HepG2 (cell line): ENCODE data around the gene JMJD8. TPM values are rescaled to one million over a fixed set of nuclear protein-coding genes. Genes with fewer than 3 reads are reported as not detected.

Source experiments
- CHD4 ChIP-seq: fragments of 200-600 bp; sonication (generic); IDR thresholded peaks from 2 replicates; pipeline ENCODE4 v1.7.0; 2017; ENCODE audit warnings: mild to moderate bottlenecking, low read length, borderline replicate concordance
- CREB3 ChIP-seq: sonication (generic); formaldehyde crosslinking; IDR thresholded peaks from 2 replicates; pipeline ENCODE4 v1.5.0; 2020; ENCODE audit warnings: missing genetic modification reagents
- HES4 ChIP-seq: sonication (generic); formaldehyde crosslinking; IDR thresholded peaks from 2 replicates; pipeline ENCODE4 v1.9.0; 2021; ENCODE audit warnings: mild to moderate bottlenecking, missing genetic modification reagents, borderline replicate concordance
- HNRNPL ChIP-seq: fragments of 200-400 bp; formaldehyde crosslinking; IDR thresholded peaks from 2 replicates; pipeline ENCODE4 v1.6.1; 2017; ENCODE audit warnings: mild to moderate bottlenecking, low read depth, low read length
- KDM2A ChIP-seq: sonication (generic); formaldehyde crosslinking; IDR thresholded peaks from 2 replicates; pipeline ENCODE4 v1.4.0; 2020; ENCODE audit warnings: low read depth, missing genetic modification reagents, borderline replicate concordance
- KDM5A ChIP-seq: fragments of 200-600 bp; sonication (generic); IDR thresholded peaks from 2 replicates; pipeline ENCODE4 v1.7.0; 2018; ENCODE audit warnings: antibody characterized with exemption, mild to moderate bottlenecking, low read length, borderline replicate concordance
- KLF6 ChIP-seq: IDR thresholded peaks from 2 replicates; pipeline ENCODE4 v1.8.0; 2016; ENCODE audit warnings: missing biosample characterization, missing genetic modification reagents
- KLF9 ChIP-seq: IDR thresholded peaks from 2 replicates; pipeline ENCODE4 v1.6.1; 2016; ENCODE audit warnings: low read depth
- SRSF4 ChIP-seq: fragments of 200-400 bp; formaldehyde crosslinking; IDR thresholded peaks from one replicate; pipeline ENCODE4 v1.6.1; 2018; ENCODE audit warnings: mild to moderate bottlenecking, low read depth, low read length, moderate library complexity; ENCODE audit not compliant: poor library complexity, severe bottlenecking
- SRSF9 ChIP-seq: fragments of 200-400 bp; formaldehyde crosslinking; IDR thresholded peaks from 2 replicates; pipeline ENCODE4 v1.6.1; 2018; ENCODE audit warnings: borderline replicate concordance, mild to moderate bottlenecking, low read depth, low read length; ENCODE audit not compliant: insufficient read depth, poor library complexity, severe bottlenecking
- ZBTB20 ChIP-seq: sonication (generic); formaldehyde crosslinking; IDR thresholded peaks from 2 replicates; pipeline ENCODE4 v1.8.1; 2023; ENCODE audit warnings: missing genetic modification reagents, low read depth, mild to moderate bottlenecking, borderline replicate concordance
- ZFY ChIP-seq: sonication (generic); formaldehyde crosslinking; IDR thresholded peaks from 2 replicates; pipeline ENCODE4 v1.4.0; 2020; ENCODE audit warnings: missing genetic modification reagents
- ZNF138 ChIP-seq: sonication (generic); formaldehyde crosslinking; IDR thresholded peaks from 2 replicates; pipeline ENCODE4 v1.5.0; 2020; ENCODE audit warnings: mild to moderate bottlenecking, low read depth, missing genetic modification reagents
- ZNF205 ChIP-seq: IDR thresholded peaks from 2 replicates; pipeline ENCODE4 v1.6.1; 2018; ENCODE audit warnings: missing biosample characterization, missing genetic modification reagents
- ZNF484 ChIP-seq: sonication (generic); formaldehyde crosslinking; IDR thresholded peaks from 2 replicates; pipeline ENCODE4 v1.5.1; 2020; ENCODE audit warnings: mild to moderate bottlenecking, low read depth, missing genetic modification reagents, borderline replicate concordance
- polyA plus RNA-seq, 8 experiments: library from polyadenylated mRNA; depleted of rRNA in 3 of 8; stranded (reverse) in 7 of 8; unstranded in 1 of 8; fragments of >200 nt; fragmentation: Illumina TruSeq in 4 of 8; extraction: Trizol in 4 of 8; gene quantifications; 2 replicates each; pipeline versions ENCODE4 v1.2.1 to v1.2.3, GENCODE V29; 2011 to 2016; ENCODE audit warnings: low read depth in 4 of 8, missing spikeins in 1 of 8, mixed read lengths in 1 of 8; ENCODE audit not compliant: insufficient read depth in 1 of 8
- total RNA-seq, 5 experiments: library from RNA; depleted of rRNA; stranded (reverse); fragments of >200 nt; fragmentation: Illumina TruSeq; extraction: Trizol; gene quantifications; 2 replicates each; pipeline ENCODE4 v1.2.3, GENCODE V29; 2016; ENCODE audit warnings: low read depth in 1 of 5
- TF ChIP-seq, protein P1 (sequence below): sonication (generic); formaldehyde crosslinking; IDR thresholded peaks from 2 replicates; pipeline ENCODE4 v1.8.0; 2023; ENCODE audit warnings: mild to moderate bottlenecking, missing genetic modification reagents
- TF ChIP-seq, protein P2 (sequence below): sonication (generic); formaldehyde crosslinking; IDR thresholded peaks from 2 replicates; pipeline ENCODE4; 2020; ENCODE audit warnings: missing genetic modification reagents, mild to moderate bottlenecking, borderline replicate concordance
- TF ChIP-seq, protein P3 (sequence below): sonication (generic); formaldehyde crosslinking; IDR thresholded peaks from 2 replicates; pipeline ENCODE4 v1.4.0; 2020; ENCODE audit warnings: missing genetic modification reagents
- TF ChIP-seq, protein P4 (sequence below): sonication (generic); formaldehyde crosslinking; IDR thresholded peaks from 2 replicates; pipeline ENCODE4 v1.4.0; 2020; ENCODE audit warnings: mild to moderate bottlenecking, missing genetic modification reagents

JMJD8 gene
- total and polyA plus RNA-seq, 2 of the 13 experiments (the other 11 are each of a cell fraction or from before 2014, with no cell fraction given) = 2.6 to 11.8 TPM

DNA sequence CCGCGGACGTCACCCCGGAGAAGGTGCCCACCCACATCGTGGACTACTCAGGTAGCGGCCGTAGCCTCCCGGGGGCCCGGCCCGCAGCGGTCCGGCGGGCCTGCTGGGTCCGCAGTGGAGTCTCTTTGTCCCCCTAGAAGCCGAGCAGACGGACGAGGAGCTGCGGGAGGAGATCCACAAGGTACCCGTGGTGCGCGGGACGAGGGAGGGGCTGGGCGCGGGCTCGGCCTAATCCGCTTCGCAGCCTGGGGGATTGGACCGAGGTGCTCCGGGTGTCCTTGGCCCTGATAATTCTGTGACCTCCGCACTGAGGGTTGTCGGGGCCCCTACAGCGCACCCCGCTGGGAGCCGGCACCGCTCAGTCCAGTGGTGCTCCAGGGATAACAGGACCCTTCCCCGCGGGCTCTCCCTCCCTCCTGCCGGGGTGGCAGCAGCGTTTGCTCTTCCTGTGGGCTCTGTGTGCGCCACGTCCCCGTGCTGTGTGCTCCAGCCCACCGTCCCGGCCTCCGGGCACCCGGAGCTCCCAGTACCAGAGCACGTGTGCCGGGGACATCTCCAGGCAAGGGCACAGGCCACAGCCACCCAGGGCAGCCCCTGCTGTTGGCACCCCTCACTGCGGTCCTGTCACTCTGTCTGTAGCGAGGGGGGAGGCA lies 15.5 kb downstream of the JMJD8 start (continued):
- TF ChIP-seq HES4 = no peak
- TF ChIP-seq KLF6 (CRISPR knock-in tag) = no peak
- TF ChIP-seq, protein P1, sequence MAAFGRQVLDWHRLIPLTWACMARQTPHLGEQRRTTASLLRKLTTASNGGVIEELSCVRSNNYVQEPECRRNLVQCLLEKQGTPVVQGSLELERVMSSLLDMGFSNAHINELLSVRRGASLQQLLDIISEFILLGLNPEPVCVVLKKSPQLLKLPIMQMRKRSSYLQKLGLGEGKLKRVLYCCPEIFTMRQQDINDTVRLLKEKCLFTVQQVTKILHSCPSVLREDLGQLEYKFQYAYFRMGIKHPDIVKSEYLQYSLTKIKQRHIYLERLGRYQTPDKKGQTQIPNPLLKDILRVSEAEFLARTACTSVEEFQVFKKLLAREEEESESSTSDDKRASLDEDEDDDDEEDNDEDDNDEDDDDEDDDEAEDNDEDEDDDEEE = no peak; the same call in 1 of the 2 replicates
- no peak for TF ChIP-seq CHD4
- TF ChIP-seq, protein P2, sequence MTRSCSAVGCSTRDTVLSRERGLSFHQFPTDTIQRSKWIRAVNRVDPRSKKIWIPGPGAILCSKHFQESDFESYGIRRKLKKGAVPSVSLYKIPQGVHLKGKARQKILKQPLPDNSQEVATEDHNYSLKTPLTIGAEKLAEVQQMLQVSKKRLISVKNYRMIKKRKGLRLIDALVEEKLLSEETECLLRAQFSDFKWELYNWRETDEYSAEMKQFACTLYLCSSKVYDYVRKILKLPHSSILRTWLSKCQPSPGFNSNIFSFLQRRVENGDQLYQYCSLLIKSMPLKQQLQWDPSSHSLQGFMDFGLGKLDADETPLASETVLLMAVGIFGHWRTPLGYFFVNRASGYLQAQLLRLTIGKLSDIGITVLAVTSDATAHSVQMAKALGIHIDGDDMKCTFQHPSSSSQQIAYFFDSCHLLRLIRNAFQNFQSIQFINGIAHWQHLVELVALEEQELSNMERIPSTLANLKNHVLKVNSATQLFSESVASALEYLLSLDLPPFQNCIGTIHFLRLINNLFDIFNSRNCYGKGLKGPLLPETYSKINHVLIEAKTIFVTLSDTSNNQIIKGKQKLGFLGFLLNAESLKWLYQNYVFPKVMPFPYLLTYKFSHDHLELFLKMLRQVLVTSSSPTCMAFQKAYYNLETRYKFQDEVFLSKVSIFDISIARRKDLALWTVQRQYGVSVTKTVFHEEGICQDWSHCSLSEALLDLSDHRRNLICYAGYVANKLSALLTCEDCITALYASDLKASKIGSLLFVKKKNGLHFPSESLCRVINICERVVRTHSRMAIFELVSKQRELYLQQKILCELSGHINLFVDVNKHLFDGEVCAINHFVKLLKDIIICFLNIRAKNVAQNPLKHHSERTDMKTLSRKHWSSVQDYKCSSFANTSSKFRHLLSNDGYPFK (CRISPR knock-in tag) = 0 out of 2 replicates have a peak, but pooled peaks have one; percentile 20
- TF ChIP-seq, protein P3, sequence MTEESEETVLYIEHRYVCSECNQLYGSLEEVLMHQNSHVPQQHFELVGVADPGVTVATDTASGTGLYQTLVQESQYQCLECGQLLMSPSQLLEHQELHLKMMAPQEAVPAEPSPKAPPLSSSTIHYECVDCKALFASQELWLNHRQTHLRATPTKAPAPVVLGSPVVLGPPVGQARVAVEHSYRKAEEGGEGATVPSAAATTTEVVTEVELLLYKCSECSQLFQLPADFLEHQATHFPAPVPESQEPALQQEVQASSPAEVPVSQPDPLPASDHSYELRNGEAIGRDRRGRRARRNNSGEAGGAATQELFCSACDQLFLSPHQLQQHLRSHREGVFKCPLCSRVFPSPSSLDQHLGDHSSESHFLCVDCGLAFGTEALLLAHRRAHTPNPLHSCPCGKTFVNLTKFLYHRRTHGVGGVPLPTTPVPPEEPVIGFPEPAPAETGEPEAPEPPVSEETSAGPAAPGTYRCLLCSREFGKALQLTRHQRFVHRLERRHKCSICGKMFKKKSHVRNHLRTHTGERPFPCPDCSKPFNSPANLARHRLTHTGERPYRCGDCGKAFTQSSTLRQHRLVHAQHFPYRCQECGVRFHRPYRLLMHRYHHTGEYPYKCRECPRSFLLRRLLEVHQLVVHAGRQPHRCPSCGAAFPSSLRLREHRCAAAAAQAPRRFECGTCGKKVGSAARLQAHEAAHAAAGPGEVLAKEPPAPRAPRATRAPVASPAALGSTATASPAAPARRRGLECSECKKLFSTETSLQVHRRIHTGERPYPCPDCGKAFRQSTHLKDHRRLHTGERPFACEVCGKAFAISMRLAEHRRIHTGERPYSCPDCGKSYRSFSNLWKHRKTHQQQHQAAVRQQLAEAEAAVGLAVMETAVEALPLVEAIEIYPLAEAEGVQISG (CRISPR knock-in tag) = no peak
- TF ChIP-seq SRSF9 = no peak
- TF ChIP-seq KDM5A = peak; percentile 55; the same call in 1 of the 2 replicates
- TF ChIP-seq KLF9 (CRISPR knock-in tag) = no peak
- TF ChIP-seq SRSF4 = no peak
- TF ChIP-seq ZBTB20 (CRISPR knock-in tag) = no peak
- TF ChIP-seq CREB3 = no peak
- TF ChIP-seq ZFY (CRISPR knock-in tag) = no peak
- no peak for TF ChIP-seq ZNF205 (CRISPR knock-in tag)
- TF ChIP-seq KDM2A = no peak; the same call in 1 of the 2 replicates
- TF ChIP-seq, protein P4, sequence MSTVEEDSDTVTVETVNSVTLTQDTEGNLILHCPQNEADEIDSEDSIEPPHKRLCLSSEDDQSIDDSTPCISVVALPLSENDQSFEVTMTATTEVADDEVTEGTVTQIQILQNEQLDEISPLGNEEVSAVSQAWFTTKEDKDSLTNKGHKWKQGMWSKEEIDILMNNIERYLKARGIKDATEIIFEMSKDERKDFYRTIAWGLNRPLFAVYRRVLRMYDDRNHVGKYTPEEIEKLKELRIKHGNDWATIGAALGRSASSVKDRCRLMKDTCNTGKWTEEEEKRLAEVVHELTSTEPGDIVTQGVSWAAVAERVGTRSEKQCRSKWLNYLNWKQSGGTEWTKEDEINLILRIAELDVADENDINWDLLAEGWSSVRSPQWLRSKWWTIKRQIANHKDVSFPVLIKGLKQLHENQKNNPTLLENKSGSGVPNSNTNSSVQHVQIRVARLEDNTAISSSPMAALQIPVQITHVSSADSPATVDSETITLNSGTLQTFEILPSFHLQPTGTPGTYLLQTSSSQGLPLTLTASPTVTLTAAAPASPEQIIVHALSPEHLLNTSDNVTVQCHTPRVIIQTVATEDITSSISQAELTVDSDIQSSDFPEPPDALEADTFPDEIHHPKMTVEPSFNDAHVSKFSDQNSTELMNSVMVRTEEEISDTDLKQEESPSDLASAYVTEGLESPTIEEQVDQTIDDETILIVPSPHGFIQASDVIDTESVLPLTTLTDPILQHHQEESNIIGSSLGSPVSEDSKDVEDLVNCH (CRISPR knock-in tag) = no peak
- no peak for TF ChIP-seq ZNF138
- no peak for TF ChIP-seq ZNF484 (CRISPR knock-in tag)
- TF ChIP-seq HNRNPL = no peak
